ENCODE data around the gene THAP9. TPM values are rescaled to one million over a fixed set of nuclear protein-coding genes. Genes with fewer than 3 reads are reported as not detected.

The THAP9 gene
- polyA plus RNA-seq, 3 donors: 1.4 to 1.9 (median 1.4) TPM

- no peaks in the 10 kb centered on the region for H4K20me1 ChIP-seq (ENCODE audit: insufficient read depth, low read length)
- no peak overlapping the region for H3K9ac ChIP-seq (ENCODE audit: insufficient read depth, low read length, poor library complexity, severe bottlenecking)
- no peaks in the 10 kb centered on the region for H3K79me2 ChIP-seq (ENCODE audit: insufficient read depth, low read length)
- WGBS (ENCODE audit: insufficient coverage): 99% methylated on average over 7 of the region's 7 CpGs
- no peak overlapping the region for H3K27ac ChIP-seq (ENCODE audit: low read depth in 1 of 2, low read length in 2 of 2)
- Mint-ChIP-seq H3K36me3 (peaks cover 21 to 22% of the 10 kb centered on the region in 2 donors), H3K27me3 (ENCODE audit: low read depth in 3 of 3) (no peaks in the 10 kb centered on the region), H3K9me3 (peaks cover 0 to 5% (median 0%) of the 10 kb centered on the region in 7 donors), H3K4me1 (no peaks in the 10 kb centered on the region), H3K27ac (no peak overlapping the region), H3K4me3 (no peak overlapping the region)
- no peak overlapping the region for H3K4me2 ChIP-seq (replicated peaks; ENCODE audit: extremely low read depth, low read length, poor library complexity, severe bottlenecking)
- no peak overlapping the region for H2AFZ ChIP-seq (ENCODE audit: insufficient read depth, low read depth, low read length, poor library complexity, severe bottlenecking)
- intact Hi-C loops (cut with micrococcal nuclease): no loop called here
- no peaks in the 10 kb centered on the region for H3K27me3 ChIP-seq (ENCODE audit: control insufficient read depth in 2 of 2, insufficient read depth in 2 of 2, low read length in 2 of 2)
- H3K4me3 ChIP-seq (replicated peaks in 1 of 3; ENCODE audit: low read depth in 2 of 3, low read length in 3 of 3): no peak overlapping the region
- no peak for TF ChIP-seq CTCF (IDR thresholded peaks at IDR 0.05)
- no peak for DNase-seq
- H3K4me1 ChIP-seq (ENCODE audit: control insufficient read depth in 1 of 2, insufficient read depth in 2 of 2, low read length in 2 of 2): no peaks in the 10 kb centered on the region
- no peaks in the 10 kb centered on the region for H3K9me3 ChIP-seq (replicated peaks in 1 of 2; ENCODE audit: control insufficient read depth in 1 of 2, insufficient read depth in 1 of 2, low read length in 2 of 2)
- peaks cover 5 to 18% of the 10 kb centered on the region in 2 donors for H3K36me3 ChIP-seq (replicated peaks in 1 of 2; ENCODE audit: control insufficient read depth in 1 of 2, insufficient read depth in 2 of 2, low read length in 2 of 2)
These were observed 17.6 kb downstream of the THAP9 start for GRCh38 chr4:82918091-82918490.

- Histone ChIP-seq H3K9me3 (replicated peaks in 1 of 2; ENCODE audit: control insufficient read depth in 1 of 2, insufficient read depth in 1 of 2, low read length in 2 of 2) (no peaks in the 10 kb centered on the region), H3K27ac (ENCODE audit: low read depth in 1 of 2, low read length in 2 of 2) (no peak overlapping the region), H3K4me2 (replicated peaks; ENCODE audit: extremely low read depth, low read length, poor library complexity, severe bottlenecking) (no peak overlapping the region), H4K20me1 (ENCODE audit: insufficient read depth, low read length) (no peaks in the 10 kb centered on the region), H2AFZ (ENCODE audit: insufficient read depth, low read depth, low read length, poor library complexity, severe bottlenecking) (no peak overlapping the region), H3K4me3 (replicated peaks in 1 of 3; ENCODE audit: low read depth in 2 of 3, low read length in 3 of 3) (no peak overlapping the region), H3K36me3 (replicated peaks in 1 of 2; ENCODE audit: control insufficient read depth in 1 of 2, insufficient read depth in 2 of 2, low read length in 2 of 2) (peaks cover 5 to 26% of the 10 kb centered on the region in 2 donors), H3K27me3 (ENCODE audit: control insufficient read depth in 2 of 2, insufficient read depth in 2 of 2, low read length in 2 of 2) (no peaks in the 10 kb centered on the region), H3K79me2 (ENCODE audit: insufficient read depth, low read length) (no peaks in the 10 kb centered on the region), H3K4me1 (ENCODE audit: control insufficient read depth in 1 of 2, insufficient read depth in 2 of 2, low read length in 2 of 2) (no peaks in the 10 kb centered on the region), H3K9ac (ENCODE audit: insufficient read depth, low read length, poor library complexity, severe bottlenecking) (no peak overlapping the region)
- Mint-ChIP-seq H3K9me3 (peaks cover 0 to 2% (median 0%) of the 10 kb centered on the region in 7 donors), H3K36me3 (peaks cover 22 to 28% of the 10 kb centered on the region in 2 donors), H3K27ac (no peak overlapping the region), H3K27me3 (ENCODE audit: low read depth in 3 of 3) (no peaks in the 10 kb centered on the region), H3K4me3 (no peak overlapping the region), H3K4me1 (no peaks in the 10 kb centered on the region)
- no CpG with 5 or more reads among the region's 2 CpGs for WGBS (ENCODE audit: insufficient coverage)
- intact Hi-C loops (cut with micrococcal nuclease): no loop called here
- DNase-seq: no peak
- TF ChIP-seq CTCF (IDR thresholded peaks at IDR 0.05): no peak
These were observed 18.9 kb downstream of the THAP9 start for GRCh38 chr4:82919386-82919785.
